HCT116 (cell line): ENCODE measurements around the gene MPV17L2. TPM values are rescaled to one million over a fixed set of nuclear protein-coding genes. Genes with fewer than 3 reads are reported as not detected.

Experiments
- ATAC-seq: fragments of 200-7000 bp; cut with Tn5 transposase; 2 replicates; pipeline ENCODE4 v1.9.1; 2020; ENCODE audit warnings: mild to moderate bottlenecking, moderate library complexity
- BruUV-seq: library from RNA; stranded (reverse); fragments of 400-500 nt; replicated peaks from 2 replicates; lab custom pipeline; 2021; lab: Mats Ljungman, UMichigan
- CTCF ChIA-PET: fragments of 300-600 bp; sonication (Branson Sonifier 250); formaldehyde crosslinking; loops from one replicate; lab custom pipeline; 2021; ENCODE audit warnings: antibody characterized with exemption; lab: Charles Lee
- POLR2A ChIA-PET: fragments of 300-600, 350-600 bp; sonication (Branson Sonifier 250); formaldehyde crosslinking; loops from one replicate; lab custom pipeline; 2021; ENCODE audit warnings: antibody characterized with exemption; lab: Charles Lee
- RAD21 ChIA-PET, 2 experiments: fragments of 300-600 bp; sonication (Branson Sonifier 250); formaldehyde crosslinking; loops; one replicate each; lab custom pipeline; 2023; ENCODE audit warnings: low total read pairs in 2 of 2; ENCODE audit not compliant: uncharacterized antibody in 2 of 2, unreplicated experiment in 2 of 2, low non-redundant PET in 1 of 2; lab: Charles Lee
- DNase-seq: peaks from one replicate; pipeline ENCODE4 v3.0.0-alpha.2; 2010; ENCODE audit warnings: low read depth, low spot score
- H2AFZ ChIP-seq: fragments of 200-600 bp; shearing (Covaris generic), sonication (generic); 2 replicates; pipeline ENCODE4 v1.6.1; 2017; ENCODE audit warnings: low read depth, mixed run types, mixed read lengths, antibody characterized with exemption, low read length; ENCODE audit not compliant: poor library complexity, severe bottlenecking
- H3K27ac ChIP-seq: 2 replicates; pipeline ENCODE4 v1.5.1; 2012; ENCODE audit warnings: low read depth, low read length
- H3K27me3 ChIP-seq: fragments of 200-600 bp; sonication (generic); 2 replicates; pipeline ENCODE4 v1.6.1; 2016; ENCODE audit warnings: mixed run types, low read length, mixed read lengths; ENCODE audit not compliant: insufficient read depth
- H3K36me3 ChIP-seq, 2 experiments: fragments of 200-500 bp in 1 of 2; fragments of 200-600 bp in 1 of 2; sonication (Bioruptor generic) in 1 of 2; sonication (generic) in 1 of 2; 2 replicates each; pipeline versions ENCODE4 v1.5.1 to v1.6.1; 2014 to 2016; ENCODE audit warnings: low read length in 2 of 2, inconsistent platforms in 1 of 2, mixed read lengths in 1 of 2, mixed run types in 1 of 2; ENCODE audit not compliant: insufficient read depth in 2 of 2, control insufficient read depth in 1 of 2
- H3K4me1 ChIP-seq, 2 experiments: fragments of 200-600 bp in 1 of 2; sonication (generic) in 1 of 2; 2 replicates each; pipeline versions ENCODE4 v1.5.1 to v1.6.1; 2012 to 2017; ENCODE audit warnings: low read length in 2 of 2, inconsistent platforms in 1 of 2, mild to moderate bottlenecking in 1 of 2, mixed read lengths in 1 of 2, mixed run types in 1 of 2, moderate library complexity in 1 of 2; ENCODE audit not compliant: insufficient read depth in 2 of 2, control insufficient read depth in 1 of 2
- H3K4me2 ChIP-seq: fragments of 200-600 bp; sonication (generic); 2 replicates; pipeline ENCODE4 v1.6.1; 2017; ENCODE audit warnings: mixed run types, low read length, mixed read lengths
- H3K4me3 ChIP-seq, 2 experiments: fragments of 200-600 bp in 1 of 2; sonication (generic) in 1 of 2; replicated peaks in 1 of 2; 2 replicates each; pipeline ENCODE4 v1.5.1; 2011 to 2016; ENCODE audit warnings: low read length in 2 of 2, control low read depth in 1 of 2, low read depth in 1 of 2, mild to moderate bottlenecking in 1 of 2, mixed read lengths in 1 of 2, mixed run types in 1 of 2
- H3K79me2 ChIP-seq: fragments of 200-600 bp; sonication (generic); 2 replicates; pipeline ENCODE4 v1.6.1; 2017; ENCODE audit warnings: mild to moderate bottlenecking, mixed run types, low read length, moderate library complexity, mixed read lengths; ENCODE audit not compliant: insufficient read depth
- H3K9ac ChIP-seq: fragments of 200-600 bp; sonication (generic); 2 replicates; pipeline ENCODE4 v1.6.1; 2016; ENCODE audit warnings: low read length, mixed read lengths
- H3K9me2 ChIP-seq: fragments of 200-600 bp; sonication (generic), shearing (Covaris generic); 2 replicates; pipeline ENCODE4 v1.6.1; 2017; ENCODE audit warnings: mixed run types, mild to moderate bottlenecking, moderate library complexity; ENCODE audit not compliant: insufficient read depth
- H3K9me3 ChIP-seq, 2 experiments: fragments of 200-500 bp in 1 of 2; fragments of 200-600 bp in 1 of 2; sonication (Bioruptor generic) in 1 of 2; sonication (generic) in 1 of 2; 2 replicates each; pipeline ENCODE4 v1.6.1; 2014 to 2017; ENCODE audit warnings: low read length in 2 of 2, mixed read lengths in 2 of 2, inconsistent platforms in 1 of 2, low read depth in 1 of 2, mild to moderate bottlenecking in 1 of 2, mixed run types in 1 of 2, moderate library complexity in 1 of 2; ENCODE audit not compliant: control insufficient read depth in 1 of 2, insufficient read depth in 1 of 2
- H4K20me1 ChIP-seq: fragments of 200-600 bp; sonication (generic), shearing (Covaris generic); 2 replicates; pipeline ENCODE4 v1.6.1; 2017; ENCODE audit warnings: mixed run types, mild to moderate bottlenecking, moderate library complexity; ENCODE audit not compliant: insufficient read depth
- CBX3 ChIP-seq: IDR thresholded peaks from 2 replicates; pipeline ENCODE4 v1.6.1; 2012; ENCODE audit warnings: low read depth
- CEBPB ChIP-seq: IDR thresholded peaks from 2 replicates; pipeline ENCODE4 v1.6.1; 2012; ENCODE audit warnings: low read depth
- EZH2 ChIP-seq: fragments of 200-600 bp; sonication (generic); IDR thresholded peaks from 2 replicates; pipeline ENCODE4 v1.6.1; 2017; ENCODE audit warnings: antibody characterized with exemption, mixed run types
- EZH2phosphoT487 ChIP-seq: fragments of 200-600 bp; IDR thresholded peaks from 2 replicates; pipeline ENCODE4 v1.6.1; 2018; ENCODE audit warnings: antibody characterized with exemption, borderline replicate concordance
- JUND ChIP-seq: IDR thresholded peaks from 2 replicates; pipeline ENCODE4 v1.6.1; 2012
- POLR2A ChIP-seq: IDR thresholded peaks from 2 replicates; pipeline ENCODE4 v1.7.0; 2011; ENCODE audit warnings: borderline replicate concordance; ENCODE audit not compliant: insufficient read depth, insufficient read length; ENCODE audit errors: extremely low read depth
- POLR2AphosphoS5 ChIP-seq: IDR thresholded peaks from 2 replicates; pipeline ENCODE4 v1.6.1; 2011; ENCODE audit warnings: mild to moderate bottlenecking, low read depth, low read length, moderate library complexity
- RAD21 ChIP-seq: IDR thresholded peaks from 2 replicates; pipeline ENCODE4 v1.6.1; 2012; ENCODE audit warnings: low read depth, mild to moderate bottlenecking
- SIN3A ChIP-seq: IDR thresholded peaks from 2 replicates; pipeline ENCODE4 v1.6.1; 2012; ENCODE audit warnings: low read depth
- SP1 ChIP-seq: IDR thresholded peaks from 2 replicates; pipeline ENCODE4 v1.6.1; 2012; ENCODE audit warnings: low read depth
- SRF ChIP-seq: IDR thresholded peaks from 2 replicates; pipeline ENCODE4 v1.6.1; 2012; ENCODE audit warnings: low read depth
- TCF7L2 ChIP-seq: IDR thresholded peaks from 2 replicates; pipeline ENCODE4 v1.7.0; 2011; ENCODE audit warnings: borderline replicate concordance, inconsistent platforms; ENCODE audit not compliant: insufficient read depth, insufficient read length; ENCODE audit errors: extremely low read depth
- YY1 ChIP-seq: IDR thresholded peaks from 2 replicates; pipeline ENCODE4 v1.6.1; 2011; ENCODE audit warnings: low read length, low read depth, moderate library complexity, mild to moderate bottlenecking; ENCODE audit not compliant: insufficient replicate concordance; ENCODE audit errors: extremely low read depth
- ZFX ChIP-seq: fragments of 450-650 bp; IDR thresholded peaks from 2 replicates; pipeline ENCODE4 v1.6.1; 2017
- intact Hi-C: fragments of 100-400 bp; cut with micrococcal nuclease; formaldehyde crosslinking; loops from 2 replicates; pipeline ENCODE4 v1.10.0; 2022
- total RNA-seq: library from RNA; stranded (reverse); gene quantifications from one replicate; pipeline ENCODE4 v1.2.1, GENCODE V29; 2021; ENCODE audit not compliant: unreplicated experiment
- TF ChIP-seq, protein P1 (sequence below): IDR thresholded peaks from 2 replicates; pipeline ENCODE4 v1.6.1; 2012
- TF ChIP-seq, protein P2 (sequence below): IDR thresholded peaks from 2 replicates; pipeline ENCODE4 v1.6.1; 2012

MPV17L2 gene
- total RNA-seq, 1 experiment from 2014 or later, result 18.7 TPM

DNA sequence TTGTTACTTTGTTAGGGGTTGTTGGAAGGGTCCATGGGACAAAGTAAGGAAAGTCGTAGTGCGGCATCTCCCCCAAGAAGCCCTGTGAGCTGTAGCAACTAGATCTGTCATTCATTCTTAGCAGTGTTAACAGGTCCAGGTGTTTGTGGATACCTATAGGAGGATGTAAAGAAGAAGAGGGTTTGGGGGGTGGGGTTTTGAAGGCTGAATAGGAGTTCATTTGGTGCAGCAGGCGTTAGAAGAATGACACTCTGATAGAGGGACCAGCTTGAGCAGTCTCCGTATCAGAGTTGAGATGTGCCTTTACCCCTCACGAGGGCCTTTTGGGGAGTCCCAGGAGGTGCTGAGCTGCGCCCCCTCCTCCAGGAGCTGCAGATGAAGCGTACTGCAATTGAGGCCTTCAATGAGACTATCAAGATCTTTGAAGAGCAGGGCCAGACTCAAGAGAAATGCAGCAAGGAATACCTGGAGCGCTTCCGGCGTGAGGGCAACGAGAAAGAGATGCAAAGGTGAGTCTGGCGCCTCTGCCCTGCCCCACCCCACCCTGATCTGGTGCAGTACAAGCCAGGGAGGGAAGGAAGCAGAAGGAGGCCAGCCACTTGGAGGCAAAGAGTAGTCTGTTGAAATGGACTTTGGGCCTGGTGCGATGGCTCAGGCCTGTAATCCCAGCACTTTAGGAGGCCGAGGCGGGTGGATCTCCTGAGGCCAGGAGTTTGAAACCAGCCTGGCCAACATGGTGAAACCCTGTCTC is 27.0 kb upstream of the MPV17L2 start:
- H3K79me2 ChIP-seq, result no peaks in the 10 kb centered on the region
- DNase-seq, result no peak
- H2AFZ ChIP-seq, result no peak overlapping the region
- peaks cover 25 to 34% of the 10 kb centered on the region in 2 experiments; a peak in 3 of 4 replicates for H3K36me3 ChIP-seq
- H3K4me2 ChIP-seq, result no peak overlapping the region
- H3K4me3 ChIP-seq, result no peak overlapping the region
- no peak overlapping the region for H3K9ac ChIP-seq
- TF ChIP-seq SP1 (no peak), ZFX (no peak), YY1 (no peak), SIN3A (no peak), POLR2A (no peak), CEBPB (no peak), EZH2 (no peak), EZH2phosphoT487 (no peak), SRF (no peak), JUND (no peak), CBX3 (no peak), TCF7L2 (no peak), POLR2AphosphoS5 (no peak), RAD21 (no peak)
- TF ChIP-seq, protein P1, sequence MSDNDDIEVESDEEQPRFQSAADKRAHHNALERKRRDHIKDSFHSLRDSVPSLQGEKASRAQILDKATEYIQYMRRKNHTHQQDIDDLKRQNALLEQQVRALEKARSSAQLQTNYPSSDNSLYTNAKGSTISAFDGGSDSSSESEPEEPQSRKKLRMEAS, result no peak
- TF ChIP-seq, protein P2, sequence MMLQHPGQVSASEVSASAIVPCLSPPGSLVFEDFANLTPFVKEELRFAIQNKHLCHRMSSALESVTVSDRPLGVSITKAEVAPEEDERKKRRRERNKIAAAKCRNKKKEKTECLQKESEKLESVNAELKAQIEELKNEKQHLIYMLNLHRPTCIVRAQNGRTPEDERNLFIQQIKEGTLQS, result no peak
- no peaks in the 10 kb centered on the region for H3K9me2 ChIP-seq
- H3K4me1 ChIP-seq, result peaks cover 0 to 6% of the 10 kb centered on the region in 2 experiments; a peak in 2 of 4 replicates
- POLR2A ChIA-PET, result no interaction called here
- RAD21 ChIA-PET, result interaction anchor here in 1 of 2 experiments (0.7 kb wide), 1 partner anchor 53 kb away, joined by 3 read pairs; no protein-coding TSS in a partner anchor
- BruUV-seq, result no TSS peak
- ATAC-seq, result no peak
- no peaks in the 10 kb centered on the region for H3K9me3 ChIP-seq
- CTCF ChIA-PET, result interaction anchor here (1.4 kb wide), 1 partner anchor 53 kb away, joined by 5 read pairs; no protein-coding TSS in a partner anchor
- no peaks in the 10 kb centered on the region for H4K20me1 ChIP-seq
- no peaks in the 10 kb centered on the region for H3K27me3 ChIP-seq
- intact Hi-C loops, result no loop called here
- no peak overlapping the region for H3K27ac ChIP-seq
